ENCODE data around the gene RABEPK.

GRCh38 chr9:125238915-125239446 is 38.6 kb downstream of the RABEPK start:
- no peak for TF ChIP-seq CTCF (IDR thresholded peaks at IDR 0.05 in 4 of 5, conservative IDR thresholded peaks at IDR 0.05 in 1 of 5)
- TF ChIP-seq POLR2A (IDR thresholded peaks at IDR 0.05): no peak

All from gastrocnemius medialis (tissue), 4 donors.